RWPE2 (cell line): ENCODE measurements around the gene TMEM132D.

Experiments
- ATAC-seq: fragments of 200-7000 bp; cut with Tn5 transposase; 3 replicates; pipeline ENCODE4 v1.9.1; 2021; ENCODE audit warnings: low read depth
- DNase-seq: peaks from one replicate; pipeline ENCODE4 v3.0.0-alpha.2; 2020; ENCODE audit warnings: low spot score
- H3K27ac ChIP-seq: fragments of 450-650 bp; 2 replicates; pipeline ENCODE4 v1.5.1; 2017; ENCODE audit warnings: mild to moderate bottlenecking; ENCODE audit not compliant: poor library complexity, severe bottlenecking
- H3K27me3 ChIP-seq: fragments of 250-450 bp; sonication (Bioruptor Pico); 2 replicates; pipeline ENCODE4 v1.5.1; 2021; ENCODE audit warnings: mild to moderate bottlenecking, moderate library complexity; ENCODE audit not compliant: insufficient read depth, poor library complexity, severe bottlenecking
- H3K36me3 ChIP-seq: fragments of 250-450 bp; sonication (Bioruptor Pico); 2 replicates; pipeline ENCODE4 v1.5.1; 2020; ENCODE audit warnings: low read depth, mild to moderate bottlenecking, moderate library complexity
- H3K4me1 ChIP-seq: fragments of 250-450 bp; sonication (Bioruptor Pico); 2 replicates; pipeline ENCODE4 v1.5.1; 2021; ENCODE audit warnings: mild to moderate bottlenecking, moderate library complexity; ENCODE audit not compliant: insufficient read depth, poor library complexity, severe bottlenecking
- H3K4me3 ChIP-seq: fragments of 250-450 bp; sonication (Bioruptor Pico); 2 replicates; pipeline ENCODE4 v1.5.1; 2021; ENCODE audit warnings: mild to moderate bottlenecking, moderate library complexity; ENCODE audit not compliant: severe bottlenecking
- H3K9me3 ChIP-seq: fragments of 250-450 bp; sonication (Bioruptor Pico); 2 replicates; pipeline ENCODE4 v1.5.1; 2021; ENCODE audit warnings: mild to moderate bottlenecking, moderate library complexity; ENCODE audit not compliant: severe bottlenecking
- TF ChIP-seq, protein P1 (sequence below): fragments of 450-650 bp; IDR thresholded peaks from one replicate; pipeline ENCODE4 v1.5.1; 2017; ENCODE audit warnings: mild to moderate bottlenecking, moderate library complexity; ENCODE audit not compliant: poor library complexity, severe bottlenecking

The TMEM132D gene

DNA sequence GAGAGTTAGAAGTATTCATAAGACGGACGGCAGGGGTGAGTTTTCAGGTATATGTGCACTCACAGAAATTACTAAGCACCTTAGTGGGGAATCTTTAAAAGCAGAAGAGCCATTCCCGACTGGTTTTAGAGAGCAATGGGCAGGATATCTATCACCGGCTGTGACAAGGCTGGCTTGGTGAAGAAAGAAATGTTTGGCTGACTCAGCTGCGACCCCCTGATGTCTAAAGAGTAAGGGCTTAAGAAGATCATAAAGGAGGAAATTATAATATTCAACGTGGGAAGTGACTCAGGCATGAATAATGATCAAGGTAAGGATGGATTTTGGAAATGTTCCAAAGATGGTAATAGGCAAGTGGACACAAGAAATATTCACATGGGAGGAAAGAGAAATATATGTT lies 407.6 kb downstream of the TMEM132D start:
- ATAC-seq = peak; percentile 49
- no peak overlapping the region for H3K27ac ChIP-seq
- TF ChIP-seq, protein P1, sequence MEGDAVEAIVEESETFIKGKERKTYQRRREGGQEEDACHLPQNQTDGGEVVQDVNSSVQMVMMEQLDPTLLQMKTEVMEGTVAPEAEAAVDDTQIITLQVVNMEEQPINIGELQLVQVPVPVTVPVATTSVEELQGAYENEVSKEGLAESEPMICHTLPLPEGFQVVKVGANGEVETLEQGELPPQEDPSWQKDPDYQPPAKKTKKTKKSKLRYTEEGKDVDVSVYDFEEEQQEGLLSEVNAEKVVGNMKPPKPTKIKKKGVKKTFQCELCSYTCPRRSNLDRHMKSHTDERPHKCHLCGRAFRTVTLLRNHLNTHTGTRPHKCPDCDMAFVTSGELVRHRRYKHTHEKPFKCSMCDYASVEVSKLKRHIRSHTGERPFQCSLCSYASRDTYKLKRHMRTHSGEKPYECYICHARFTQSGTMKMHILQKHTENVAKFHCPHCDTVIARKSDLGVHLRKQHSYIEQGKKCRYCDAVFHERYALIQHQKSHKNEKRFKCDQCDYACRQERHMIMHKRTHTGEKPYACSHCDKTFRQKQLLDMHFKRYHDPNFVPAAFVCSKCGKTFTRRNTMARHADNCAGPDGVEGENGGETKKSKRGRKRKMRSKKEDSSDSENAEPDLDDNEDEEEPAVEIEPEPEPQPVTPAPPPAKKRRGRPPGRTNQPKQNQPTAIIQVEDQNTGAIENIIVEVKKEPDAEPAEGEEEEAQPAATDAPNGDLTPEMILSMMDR = no peak

DNA sequence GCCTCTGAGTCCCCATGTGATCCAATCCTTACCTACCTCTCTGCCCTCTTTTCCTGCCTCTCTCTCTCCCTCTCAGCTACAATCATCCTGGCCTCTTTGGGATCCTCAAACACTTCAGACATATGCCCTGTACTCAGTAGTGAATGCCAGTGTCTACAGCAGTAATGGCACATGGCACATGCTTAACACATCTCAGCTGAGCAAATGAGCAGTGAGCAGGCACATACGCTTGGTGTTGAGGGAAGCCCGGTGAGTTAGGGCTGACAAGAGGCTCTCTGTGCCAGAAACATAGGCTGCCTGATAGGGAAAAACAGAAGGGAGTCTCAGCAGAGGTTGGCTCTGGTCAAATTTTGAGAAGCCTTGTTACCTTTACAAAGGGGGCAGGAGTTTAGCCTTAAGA lies 409.1 kb downstream of the TMEM132D start:
- H3K36me3 ChIP-seq = no peaks in the 10 kb centered on the region
- H3K27me3 ChIP-seq = no peaks in the 10 kb centered on the region
- H3K27ac ChIP-seq = no peak overlapping the region
- ATAC-seq (no peak), DNase-seq (no peak)
- TF ChIP-seq, protein P1 = no peak
- H3K4me1 ChIP-seq = no peaks in the 10 kb centered on the region
- no peak overlapping the region for H3K4me3 ChIP-seq
- peaks cover 3% of the 10 kb centered on the region for H3K9me3 ChIP-seq

More for the DNA sequence above, 407.6 kb downstream of the TMEM132D start:
- no peak overlapping the region for H3K4me3 ChIP-seq
- no peaks in the 10 kb centered on the region for H3K36me3 ChIP-seq
- H3K9me3 ChIP-seq = peaks cover 3% of the 10 kb centered on the region
- no peaks in the 10 kb centered on the region for H3K4me1 ChIP-seq
- no peaks in the 10 kb centered on the region for H3K27me3 ChIP-seq
- DNase-seq = no peak

DNA sequence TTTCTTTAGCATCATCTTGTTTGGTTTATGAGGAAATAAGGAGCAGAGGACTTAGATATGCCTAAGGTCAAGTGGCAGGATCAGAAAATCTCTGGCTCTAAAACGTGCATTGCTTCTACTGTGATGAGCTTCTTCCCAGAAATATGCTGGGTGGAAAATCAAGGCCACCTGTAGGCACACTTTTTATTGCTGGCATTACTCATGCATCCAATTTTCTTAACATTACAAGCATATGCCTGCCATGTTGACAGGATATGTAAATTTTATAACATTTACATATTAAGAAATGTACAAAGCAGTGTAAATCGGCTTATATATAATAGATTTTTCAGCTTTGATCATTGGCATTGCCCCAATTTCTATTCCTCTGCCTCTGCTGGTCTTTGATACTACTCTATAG lies 409.6 kb downstream of the TMEM132D start:
- no peak for ATAC-seq
- TF ChIP-seq, protein P1 = no peak
- Histone ChIP-seq H3K4me3 (no peak overlapping the region), H3K36me3 (no peaks in the 10 kb centered on the region), H3K9me3 (peaks cover 3% of the 10 kb centered on the region), H3K27me3 (no peaks in the 10 kb centered on the region), H3K27ac (no peak overlapping the region), H3K4me1 (no peaks in the 10 kb centered on the region)
- DNase-seq = no peak

DNA sequence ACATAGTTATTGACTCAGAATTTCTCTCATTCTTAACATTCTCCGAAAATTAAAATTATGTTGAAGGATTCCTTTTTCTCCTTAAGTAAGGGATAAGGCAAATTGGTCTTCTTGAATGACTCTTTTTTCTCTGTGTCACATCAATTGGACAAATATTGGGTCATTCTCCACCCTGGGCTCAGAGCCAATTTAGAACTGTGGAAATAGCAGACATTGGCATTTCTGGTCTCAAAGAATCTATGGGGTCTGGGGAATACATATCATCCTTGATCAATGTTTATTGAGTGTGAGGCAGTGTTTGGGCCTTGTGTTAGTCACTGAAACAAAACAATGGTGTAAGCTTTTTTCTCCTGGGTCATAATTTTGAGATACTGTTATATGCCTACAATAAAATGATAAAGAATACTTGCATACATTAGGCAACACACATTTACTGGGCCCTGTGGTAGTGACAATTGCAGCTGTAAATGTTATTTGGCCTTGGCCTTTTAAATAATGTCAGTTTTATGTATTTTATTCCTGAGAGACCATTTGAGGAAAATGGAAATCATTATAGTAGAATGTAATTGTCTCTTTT lies 414.6 kb downstream of the TMEM132D start:
- Histone ChIP-seq H3K27me3 (no peaks in the 10 kb centered on the region), H3K4me1 (no peaks in the 10 kb centered on the region), H3K27ac (no peak overlapping the region), H3K9me3 (peaks cover 3% of the 10 kb centered on the region), H3K4me3 (no peak overlapping the region), H3K36me3 (no peaks in the 10 kb centered on the region)
- ATAC-seq = no peak
- TF ChIP-seq, protein P1 = no peak
- DNase-seq = no peak

DNA sequence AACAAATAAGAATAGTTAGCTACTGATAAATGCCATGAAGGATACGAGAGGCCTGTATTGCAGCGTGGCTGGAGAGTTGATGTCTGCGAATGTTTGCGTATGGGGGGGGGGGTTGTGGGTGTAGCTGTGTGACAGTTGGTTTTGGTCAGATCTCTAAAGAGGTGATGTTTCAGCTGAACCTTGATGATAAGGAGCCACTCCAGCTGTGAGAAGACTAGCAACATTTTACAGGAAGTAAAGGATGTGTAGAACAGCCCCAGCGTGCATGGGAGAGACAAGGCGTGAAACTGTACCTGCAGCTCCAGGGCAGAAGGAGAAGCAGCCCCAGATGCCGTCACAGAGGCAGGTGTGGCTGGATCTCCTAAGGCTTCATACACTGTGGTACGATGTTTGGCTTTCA lies 416.9 kb downstream of the TMEM132D start:
- no peak for ATAC-seq
- Histone ChIP-seq H3K36me3 (no peaks in the 10 kb centered on the region), H3K4me1 (no peaks in the 10 kb centered on the region), H3K9me3 (no peaks in the 10 kb centered on the region), H3K4me3 (no peak overlapping the region), H3K27ac (no peak overlapping the region), H3K27me3 (no peaks in the 10 kb centered on the region)
- TF ChIP-seq, protein P1 = no peak
- DNase-seq = no peak
